CD14-positive monocyte (primary cell): Measurements from ENCODE around the gene ASTN1. TPM values are rescaled to one million over a fixed set of nuclear protein-coding genes. Genes with fewer than 3 reads are reported as not detected.

ENCODE experiments used
- DNase-seq, 3 donors: peaks; one replicate each; pipeline ENCODE4 v3.0.0-alpha.2; 2011 to 2022
- H2AFZ ChIP-seq: 2 replicates; pipeline ENCODE4 v1.6.0; 2012; ENCODE audit warnings: mild to moderate bottlenecking, low read depth, low read length, inconsistent platforms; ENCODE audit not compliant: insufficient read depth, poor library complexity, severe bottlenecking
- H3K27ac ChIP-seq, 2 donors: 1 replicate in 1 of 2; 2 replicates in 1 of 2; pipeline ENCODE4 v1.5.1; 2012 to 2013; ENCODE audit warnings: low read length in 2 of 2, control low read depth in 1 of 2, inconsistent platforms in 1 of 2, low read depth in 1 of 2, mild to moderate bottlenecking in 1 of 2
- H3K27me3 ChIP-seq, 2 donors: one replicate each; pipeline versions ENCODE4 v1.6.0 to v1.6.1; 2011 to 2013; ENCODE audit warnings: low read length in 2 of 2; ENCODE audit not compliant: control insufficient read depth in 2 of 2, insufficient read depth in 2 of 2
- H3K36me3 ChIP-seq, 2 donors: replicated peaks in 1 of 2; 1 replicate in 1 of 2; 2 replicates in 1 of 2; pipeline versions ENCODE4 v1.5.1 to v1.6.1; 2012 to 2013; ENCODE audit warnings: low read length in 2 of 2, control low read depth in 1 of 2, inconsistent platforms in 1 of 2, mild to moderate bottlenecking in 1 of 2; ENCODE audit not compliant: insufficient read depth in 2 of 2, control insufficient read depth in 1 of 2
- H3K4me1 ChIP-seq, 2 donors: 1 replicate in 1 of 2; 2 replicates in 1 of 2; pipeline versions ENCODE4 v1.5.1 to v1.6.1; 2012 to 2013; ENCODE audit warnings: low read length in 2 of 2, control low read depth in 1 of 2, inconsistent platforms in 1 of 2, mild to moderate bottlenecking in 1 of 2, moderate library complexity in 1 of 2; ENCODE audit not compliant: insufficient read depth in 2 of 2, control insufficient read depth in 1 of 2
- H3K4me2 ChIP-seq: replicated peaks from 2 replicates; pipeline ENCODE3; 2012; ENCODE audit warnings: low read length, moderate library complexity, mild to moderate bottlenecking; ENCODE audit not compliant: poor library complexity, severe bottlenecking; ENCODE audit errors: extremely low read depth
- H3K4me3 ChIP-seq, 3 experiments: fragments of 200-600 bp in 1 of 3; sonication (generic) in 1 of 3; replicated peaks in 1 of 3; 1 replicate in 2 of 3; 2 replicates in 1 of 3; pipeline ENCODE4 v1.5.1; 2011 to 2013; ENCODE audit warnings: low read length in 3 of 3, mild to moderate bottlenecking in 3 of 3, control low read depth in 2 of 3, low read depth in 2 of 3, inconsistent platforms in 1 of 3, moderate library complexity in 1 of 3
- H3K79me2 ChIP-seq: 2 replicates; pipeline ENCODE4 v1.6.0; 2012; ENCODE audit warnings: mild to moderate bottlenecking, control low read depth, inconsistent platforms, low read length, moderate library complexity; ENCODE audit not compliant: insufficient read depth
- H3K9ac ChIP-seq: 2 replicates; pipeline ENCODE4 v1.6.0; 2017; ENCODE audit warnings: low read length, mild to moderate bottlenecking; ENCODE audit not compliant: insufficient read depth, poor library complexity, severe bottlenecking
- H3K9me3 ChIP-seq, 2 donors: replicated peaks in 1 of 2; 1 replicate in 1 of 2; 2 replicates in 1 of 2; pipeline versions ENCODE4 v1.5.1 to v1.6.1; 2012 to 2013; ENCODE audit warnings: low read length in 2 of 2, control low read depth in 1 of 2; ENCODE audit not compliant: control insufficient read depth in 1 of 2, insufficient read depth in 1 of 2
- H4K20me1 ChIP-seq: 2 replicates; pipeline ENCODE4 v1.6.0; 2012; ENCODE audit warnings: mild to moderate bottlenecking, low read length, control low read depth, moderate library complexity; ENCODE audit not compliant: insufficient read depth
- H3K27ac Mint-ChIP-seq, 7 donors: one replicate each; pipeline ENCODE4 v1.8.0; 2020; ENCODE audit warnings: mild to moderate bottlenecking in 7 of 7, mixed read lengths in 7 of 7, moderate library complexity in 6 of 7, inconsistent platforms in 2 of 7
- H3K27me3 Mint-ChIP-seq, 3 donors: one replicate each; pipeline ENCODE4 v1.8.0; 2021 to 2022; ENCODE audit warnings: low read depth in 3 of 3, mild to moderate bottlenecking in 3 of 3, mixed read lengths in 3 of 3, moderate library complexity in 3 of 3, inconsistent platforms in 1 of 3
- H3K36me3 Mint-ChIP-seq, 2 donors: one replicate each; pipeline ENCODE4 v1.8.0; 2020; ENCODE audit warnings: mixed read lengths in 2 of 2, inconsistent platforms in 1 of 2, mild to moderate bottlenecking in 1 of 2
- H3K4me1 Mint-ChIP-seq: one replicate; pipeline ENCODE4 v1.8.0; 2020; ENCODE audit warnings: mild to moderate bottlenecking, mixed read lengths
- H3K4me3 Mint-ChIP-seq, 2 donors: one replicate each; pipeline ENCODE4 v1.8.0; 2020; ENCODE audit warnings: mild to moderate bottlenecking in 2 of 2, mixed read lengths in 2 of 2, moderate library complexity in 1 of 2
- H3K9me3 Mint-ChIP-seq, 7 donors: one replicate each; pipeline ENCODE4 v1.8.0; 2020 to 2022; ENCODE audit warnings: mixed read lengths in 7 of 7, mild to moderate bottlenecking in 6 of 7, moderate library complexity in 6 of 7, inconsistent platforms in 2 of 7
- CTCF ChIP-seq: fragments of 200-600 bp; IDR thresholded peaks from one replicate; pipeline ENCODE4 v1.8.0; 2022; ENCODE audit warnings: antibody characterized with exemption, mild to moderate bottlenecking
- WGBS: methylation state at CpG from one replicate; pipeline ENCODE4 v1.1.5; 2013; ENCODE audit warnings: missing lambda C conversion rate; ENCODE audit not compliant: insufficient coverage; 5-methylcytosine and 5-hydroxymethylcytosine counted together
- intact Hi-C, 2 donors: fragments of 100-400 bp; cut with micrococcal nuclease; formaldehyde crosslinking; loops; one replicate each; pipeline versions ENCODE4 v1.15.0 to v1.15.1; 2023
- polyA plus RNA-seq, 3 donors: library from polyadenylated mRNA; depleted of rRNA in 1 of 3; unstranded in 2 of 3; stranded (reverse) in 1 of 3; fragments of 300-500 nt in 2 of 3; fragments of >200 nt in 1 of 3; fragmentation: Illumina TruSeq in 2 of 3; gene quantifications; 1 replicate in 2 of 3; 2 replicates in 1 of 3; pipeline ENCODE4 v1.2.3, GENCODE V29; 2012 to 2021

The ASTN1 gene
- polyA plus RNA-seq, 3 donors: not detected

GRCh38 chr1:176983731-176984130, 180.8 kb downstream of the ASTN1 start:
- no peak for DNase-seq
- Mint-ChIP-seq H3K9me3 (peaks cover 0 to 3% (median 0%) of the 10 kb centered on the region in 7 donors), H3K36me3 (no peaks in the 10 kb centered on the region), H3K27me3 (no peaks in the 10 kb centered on the region), H3K27ac (no peak overlapping the region), H3K4me3 (no peak overlapping the region), H3K4me1 (no peaks in the 10 kb centered on the region)
- intact Hi-C loops: no loop called here
- H3K79me2 ChIP-seq: no peaks in the 10 kb centered on the region
- no peaks in the 10 kb centered on the region for H4K20me1 ChIP-seq
- 60% methylated on average over 2 of the region's 5 CpGs for WGBS
- no peak overlapping the region for H2AFZ ChIP-seq
- no peak overlapping the region for H3K9ac ChIP-seq
- no peaks in the 10 kb centered on the region for H3K36me3 ChIP-seq
- H3K27ac ChIP-seq: no peak overlapping the region
- H3K27me3 ChIP-seq: no peaks in the 10 kb centered on the region
- H3K4me2 ChIP-seq: no peak overlapping the region
- no peak for TF ChIP-seq CTCF
- no peak overlapping the region for H3K4me3 ChIP-seq
- H3K4me1 ChIP-seq: no peaks in the 10 kb centered on the region
- H3K9me3 ChIP-seq: no peaks in the 10 kb centered on the region

GRCh38 chr1:176976771-176977170, 187.7 kb downstream of the ASTN1 start:
- Mint-ChIP-seq H3K4me1 (no peaks in the 10 kb centered on the region), H3K27me3 (no peaks in the 10 kb centered on the region), H3K27ac (no peak overlapping the region), H3K9me3 (peaks cover 0 to 3% (median 0%) of the 10 kb centered on the region in 7 donors), H3K36me3 (no peaks in the 10 kb centered on the region), H3K4me3 (no peak overlapping the region)
- Histone ChIP-seq H4K20me1 (no peaks in the 10 kb centered on the region), H3K27me3 (no peaks in the 10 kb centered on the region), H3K9me3 (no peaks in the 10 kb centered on the region), H3K4me2 (no peak overlapping the region), H3K9ac (no peak overlapping the region), H3K27ac (no peak overlapping the region), H3K4me3 (no peak overlapping the region), H3K36me3 (no peaks in the 10 kb centered on the region), H2AFZ (no peak overlapping the region), H3K4me1 (no peaks in the 10 kb centered on the region), H3K79me2 (no peaks in the 10 kb centered on the region)
- no peak for DNase-seq
- intact Hi-C loops: no loop called here
- no peak for TF ChIP-seq CTCF
- WGBS: 93% methylated on average over 3 of the region's 7 CpGs
